Measurements from ENCODE around the gene SRP68.

Gene SRP68

GRCh38 chr17:76013377-76013932 lies 58.9 kb downstream of the SRP68 start:
- TF ChIP-seq EZH2phosphoT487 (IDR thresholded peaks at IDR 0.05; ENCODE audit: low read length) (no peak), CTCF (IDR thresholded peaks at IDR 0.05; ENCODE audit: low read length) (no peak), EZH2 (optimal IDR thresholded peaks at IDR 0.05; ENCODE audit: low read depth, low read length) (no peak)
- H4K20me1 ChIP-seq (ENCODE audit: insufficient read depth, low read length) = no peaks in the 10 kb centered on the region
- no peaks in the 10 kb centered on the region for H3F3A ChIP-seq (ENCODE audit: insufficient read depth, low read length)
- no peaks in the 10 kb centered on the region for H3K79me2 ChIP-seq (ENCODE audit: low read length)
- peaks cover 5% of the 10 kb centered on the region; the same call in 1 of the 2 replicates for H3K4me1 ChIP-seq (ENCODE audit: low read length)
- no peak overlapping the region for H3K27ac ChIP-seq (ENCODE audit: low read length)
- H2AFZ ChIP-seq (ENCODE audit: low read length) = no peak overlapping the region
- no peak overlapping the region for H3K4me2 ChIP-seq (ENCODE audit: low read depth, low read length)
- H3K36me3 ChIP-seq (replicated peaks; ENCODE audit: insufficient read depth, low read length) = no peaks in the 10 kb centered on the region
- H3K9me2 ChIP-seq (replicated peaks; ENCODE audit: insufficient read depth, low read length) = no peaks in the 10 kb centered on the region
- no peak for DNase-seq
- H3K9me3 ChIP-seq (replicated peaks; ENCODE audit: insufficient read depth, low read length) = no peaks in the 10 kb centered on the region
- no peak overlapping the region for H3K4me3 ChIP-seq (ENCODE audit: low read length)
- no peak overlapping the region for H3K9ac ChIP-seq (ENCODE audit: low read length)
- H3K27me3 ChIP-seq (replicated peaks; ENCODE audit: insufficient read depth, low read length) = peaks cover 32% of the 10 kb centered on the region

GRCh38 chr17:76011951-76012350 lies 60.4 kb downstream of the SRP68 start:
- Histone ChIP-seq H3K4me1 (ENCODE audit: low read length) (peaks cover 5% of the 10 kb centered on the region; the same call in 1 of the 2 replicates), H3K36me3 (replicated peaks; ENCODE audit: insufficient read depth, low read length) (no peaks in the 10 kb centered on the region), H3K27ac (ENCODE audit: low read length) (no peak overlapping the region), H3K9me3 (replicated peaks; ENCODE audit: insufficient read depth, low read length) (no peaks in the 10 kb centered on the region), H3K4me2 (ENCODE audit: low read depth, low read length) (no peak overlapping the region), H4K20me1 (ENCODE audit: insufficient read depth, low read length) (no peaks in the 10 kb centered on the region), H3K9ac (ENCODE audit: low read length) (no peak overlapping the region), H3K9me2 (replicated peaks; ENCODE audit: insufficient read depth, low read length) (no peaks in the 10 kb centered on the region), H3F3A (ENCODE audit: insufficient read depth, low read length) (no peaks in the 10 kb centered on the region), H3K4me3 (ENCODE audit: low read length) (no peak overlapping the region), H2AFZ (ENCODE audit: low read length) (no peak overlapping the region), H3K27me3 (replicated peaks; ENCODE audit: insufficient read depth, low read length) (peaks cover 33% of the 10 kb centered on the region), H3K79me2 (ENCODE audit: low read length) (no peaks in the 10 kb centered on the region)
- DNase-seq = no peak
- TF ChIP-seq EZH2 (optimal IDR thresholded peaks at IDR 0.05; ENCODE audit: low read depth, low read length) (no peak), CTCF (IDR thresholded peaks at IDR 0.05; ENCODE audit: low read length) (no peak), EZH2phosphoT487 (IDR thresholded peaks at IDR 0.05; ENCODE audit: low read length) (no peak)

- Histone ChIP-seq H3K4me2 (ENCODE audit: low read depth, low read length) (no peak overlapping the region), H3K4me1 (ENCODE audit: low read length) (peaks cover 5% of the 10 kb centered on the region; the same call in 1 of the 2 replicates), H2AFZ (ENCODE audit: low read length) (no peak overlapping the region), H3K79me2 (ENCODE audit: low read length) (no peaks in the 10 kb centered on the region), H3K9ac (ENCODE audit: low read length) (no peak overlapping the region), H3K36me3 (replicated peaks; ENCODE audit: insufficient read depth, low read length) (no peaks in the 10 kb centered on the region), H3F3A (ENCODE audit: insufficient read depth, low read length) (no peaks in the 10 kb centered on the region), H3K9me3 (replicated peaks; ENCODE audit: insufficient read depth, low read length) (no peaks in the 10 kb centered on the region), H3K4me3 (ENCODE audit: low read length) (no peak overlapping the region), H3K9me2 (replicated peaks; ENCODE audit: insufficient read depth, low read length) (no peaks in the 10 kb centered on the region), H4K20me1 (ENCODE audit: insufficient read depth, low read length) (no peaks in the 10 kb centered on the region), H3K27me3 (replicated peaks; ENCODE audit: insufficient read depth, low read length) (peaks cover 29% of the 10 kb centered on the region), H3K27ac (ENCODE audit: low read length) (no peak overlapping the region)
- TF ChIP-seq EZH2phosphoT487 (IDR thresholded peaks at IDR 0.05; ENCODE audit: low read length) (no peak), CTCF (IDR thresholded peaks at IDR 0.05; ENCODE audit: low read length) (no peak), EZH2 (optimal IDR thresholded peaks at IDR 0.05; ENCODE audit: low read depth, low read length) (no peak)
- DNase-seq = no peak
Measured at GRCh38 chr17:76009969-76010661, 62.2 kb downstream of the SRP68 start.

All from MM.1S (cell line).